Panc1 (cell line): ENCODE results near the gene BRD3. TPM values are rescaled to one million over a fixed set of nuclear protein-coding genes. Genes with fewer than 3 reads are reported as not detected.

ENCODE experiments used
- ATAC-seq: fragments of 200-7000 bp; cut with Tn5 transposase; 2 replicates; pipeline ENCODE4 v1.9.1; 2020; ENCODE audit warnings: mild to moderate bottlenecking, moderate library complexity
- BruUV-seq: library from RNA; stranded (reverse); fragments of 400-500 nt; replicated peaks from 2 replicates; lab custom pipeline; 2021; lab: Mats Ljungman, UMichigan
- CTCF ChIA-PET: fragments of 300-600 bp; sonication (Branson Sonifier 250); formaldehyde crosslinking; loops from one replicate; lab custom pipeline; 2022; ENCODE audit warnings: antibody characterized with exemption; lab: Charles Lee
- POLR2A ChIA-PET: fragments of 300-600 bp; sonication (Branson Sonifier 250); formaldehyde crosslinking; loops from one replicate; lab custom pipeline; 2022; ENCODE audit warnings: antibody characterized with exemption; lab: Charles Lee
- DNase-seq: peaks from one replicate; pipeline ENCODE4 v3.0.0-alpha.2; 2010; ENCODE audit warnings: low read depth, low spot score
- H3K27ac ChIP-seq: 2 replicates; pipeline ENCODE4 v1.5.1; 2011; ENCODE audit warnings: mild to moderate bottlenecking, low read length, inconsistent platforms
- H3K27me3 ChIP-seq: fragments of 200-500 bp; sonication (Bioruptor generic); 2 replicates; pipeline ENCODE4 v1.6.0; 2014; ENCODE audit warnings: low read length, inconsistent platforms; ENCODE audit not compliant: control insufficient read depth, insufficient read depth
- H3K36me3 ChIP-seq: fragments of 200-500 bp; sonication (Bioruptor generic); 2 replicates; pipeline ENCODE4 v1.5.1; 2014; ENCODE audit warnings: inconsistent platforms, mild to moderate bottlenecking, low read length, moderate library complexity; ENCODE audit not compliant: control insufficient read depth, insufficient read depth
- H3K4me1 ChIP-seq: 2 replicates; pipeline ENCODE4 v1.5.1; 2011; ENCODE audit warnings: inconsistent platforms, mild to moderate bottlenecking, low read length, moderate library complexity; ENCODE audit not compliant: control insufficient read depth, insufficient read depth
- H3K4me3 ChIP-seq, 2 experiments: 2 replicates each; pipeline ENCODE4 v1.5.1; 2011 to 2012; ENCODE audit warnings: low read depth in 2 of 2, low read length in 2 of 2, mild to moderate bottlenecking in 2 of 2, inconsistent platforms in 1 of 2, moderate library complexity in 1 of 2
- H3K9me3 ChIP-seq: fragments of 200-500 bp; sonication (Bioruptor generic); 2 replicates; pipeline ENCODE4 v1.5.1; 2014; ENCODE audit warnings: low read depth, mild to moderate bottlenecking, inconsistent platforms, low read length, moderate library complexity; ENCODE audit not compliant: control insufficient read depth, insufficient read depth
- CTCF ChIP-seq: fragments of 450-650 bp; IDR thresholded peaks from 2 replicates; pipeline ENCODE4 v1.5.1; 2017; ENCODE audit warnings: mild to moderate bottlenecking
- POLR2AphosphoS5 ChIP-seq: IDR thresholded peaks from 2 replicates; pipeline ENCODE4 v1.6.1; 2012; ENCODE audit warnings: mild to moderate bottlenecking, low read depth, low read length, moderate library complexity
- SIN3A ChIP-seq: IDR thresholded peaks from 2 replicates; pipeline ENCODE4 v1.6.1; 2012; ENCODE audit warnings: low read depth, mild to moderate bottlenecking, low read length, moderate library complexity, borderline replicate concordance; ENCODE audit not compliant: insufficient read depth
- TCF7L2 ChIP-seq: IDR thresholded peaks from 2 replicates; pipeline ENCODE4 v1.6.1; 2011; ENCODE audit warnings: mild to moderate bottlenecking, low read depth, low read length, inconsistent platforms
- in situ Hi-C: cut with HindIII; loops from 2 replicates; pipeline ENCODE4 v1.10.0; 2016; ENCODE audit warnings: low sequenced_read_pairs, low pct_unique_long_range_greater_than_20kb
- intact Hi-C: fragments of 100-400 bp; cut with micrococcal nuclease; formaldehyde crosslinking; loops from one replicate; pipeline ENCODE4 v1.10.0; 2022; ENCODE audit not compliant: unreplicated experiment
- total RNA-seq: library from RNA; stranded (reverse); gene quantifications from one replicate; pipeline ENCODE4 v1.2.1, GENCODE V29; 2021; ENCODE audit not compliant: unreplicated experiment
- TF ChIP-seq, protein P1 (sequence below), 2 experiments: IDR thresholded peaks; 2 replicates each; pipeline ENCODE4 v1.6.1; 2011 to 2012; ENCODE audit warnings: low read depth in 2 of 2, control low read depth in 1 of 2, low read length in 1 of 2, mild to moderate bottlenecking in 1 of 2, moderate library complexity in 1 of 2; ENCODE audit not compliant: insufficient read depth in 1 of 2

Gene BRD3
- total RNA-seq, 1 experiment from 2014 or later: 27.6 TPM

DNA sequence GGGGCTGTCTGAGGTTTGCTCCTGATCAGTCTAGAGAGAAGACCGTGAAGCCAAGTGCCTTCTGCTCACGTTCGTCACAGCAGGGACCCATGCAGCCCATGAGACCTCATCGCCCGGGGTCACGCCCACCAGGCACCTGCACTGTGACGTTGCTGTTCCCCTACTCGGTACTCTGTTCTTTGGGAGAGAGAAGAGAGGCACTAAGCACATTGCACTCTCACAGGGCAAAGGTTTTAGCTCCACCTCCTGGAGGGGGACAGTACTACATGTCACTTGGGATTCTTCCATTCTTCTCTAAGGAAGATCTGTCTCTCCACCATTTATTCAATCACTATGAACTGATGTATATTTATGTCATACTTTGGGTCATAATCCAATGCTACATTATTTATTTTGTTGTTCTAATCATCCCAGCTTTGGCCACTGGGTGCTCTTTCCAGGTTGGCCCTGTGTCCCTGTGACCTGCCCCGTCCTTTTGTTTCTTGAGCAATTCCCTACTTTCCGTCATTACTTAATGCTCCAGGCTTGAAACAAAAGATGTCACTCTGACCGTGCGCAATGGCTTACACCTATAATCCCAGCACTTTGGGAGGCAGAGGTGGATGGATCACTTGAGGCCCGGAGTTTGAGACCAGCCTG lies 31.4 kb upstream of the BRD3 start:
- no TSS peak for BruUV-seq
- ATAC-seq (peak; percentile 83), DNase-seq (peak; percentile 59)
- CTCF ChIA-PET: interaction anchor here (0.5 to 1.2 kb wide), 4 partner anchors 74 to 317 kb away, joined by 3 to 11 read pairs (median 4); partner anchors contain the start of gene BRD3OS
- no peaks in the 10 kb centered on the region for H3K9me3 ChIP-seq
- intact Hi-C loops: no loop called here
- no peaks in the 10 kb centered on the region for H3K4me1 ChIP-seq
- in situ Hi-C loops: no loop called here
- no peaks in the 10 kb centered on the region for H3K36me3 ChIP-seq
- H3K27ac ChIP-seq: no peak overlapping the region
- H3K4me3 ChIP-seq: no peak overlapping the region
- TF ChIP-seq CTCF (peak; percentile 87), SIN3A (no peak), TCF7L2 (no peak), POLR2AphosphoS5 (no peak)
- TF ChIP-seq, protein P1, sequence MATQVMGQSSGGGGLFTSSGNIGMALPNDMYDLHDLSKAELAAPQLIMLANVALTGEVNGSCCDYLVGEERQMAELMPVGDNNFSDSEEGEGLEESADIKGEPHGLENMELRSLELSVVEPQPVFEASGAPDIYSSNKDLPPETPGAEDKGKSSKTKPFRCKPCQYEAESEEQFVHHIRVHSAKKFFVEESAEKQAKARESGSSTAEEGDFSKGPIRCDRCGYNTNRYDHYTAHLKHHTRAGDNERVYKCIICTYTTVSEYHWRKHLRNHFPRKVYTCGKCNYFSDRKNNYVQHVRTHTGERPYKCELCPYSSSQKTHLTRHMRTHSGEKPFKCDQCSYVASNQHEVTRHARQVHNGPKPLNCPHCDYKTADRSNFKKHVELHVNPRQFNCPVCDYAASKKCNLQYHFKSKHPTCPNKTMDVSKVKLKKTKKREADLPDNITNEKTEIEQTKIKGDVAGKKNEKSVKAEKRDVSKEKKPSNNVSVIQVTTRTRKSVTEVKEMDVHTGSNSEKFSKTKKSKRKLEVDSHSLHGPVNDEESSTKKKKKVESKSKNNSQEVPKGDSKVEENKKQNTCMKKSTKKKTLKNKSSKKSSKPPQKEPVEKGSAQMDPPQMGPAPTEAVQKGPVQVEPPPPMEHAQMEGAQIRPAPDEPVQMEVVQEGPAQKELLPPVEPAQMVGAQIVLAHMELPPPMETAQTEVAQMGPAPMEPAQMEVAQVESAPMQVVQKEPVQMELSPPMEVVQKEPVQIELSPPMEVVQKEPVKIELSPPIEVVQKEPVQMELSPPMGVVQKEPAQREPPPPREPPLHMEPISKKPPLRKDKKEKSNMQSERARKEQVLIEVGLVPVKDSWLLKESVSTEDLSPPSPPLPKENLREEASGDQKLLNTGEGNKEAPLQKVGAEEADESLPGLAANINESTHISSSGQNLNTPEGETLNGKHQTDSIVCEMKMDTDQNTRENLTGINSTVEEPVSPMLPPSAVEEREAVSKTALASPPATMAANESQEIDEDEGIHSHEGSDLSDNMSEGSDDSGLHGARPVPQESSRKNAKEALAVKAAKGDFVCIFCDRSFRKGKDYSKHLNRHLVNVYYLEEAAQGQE (IDR thresholded peaks at IDR 0.05; ENCODE audit: insufficient read depth in 1 of 2, low read depth in 2 of 2, low read length in 1 of 2): no peak
- H3K27me3 ChIP-seq: no peaks in the 10 kb centered on the region
- POLR2A ChIA-PET: no interaction called here

GRCh38 chr9:134089972-134090371 lies 22.1 kb upstream of the BRD3 start:
- intact Hi-C loops: no loop called here
- BruUV-seq: no TSS peak
- no peaks in the 10 kb centered on the region for H3K36me3 ChIP-seq
- in situ Hi-C loops: no loop called here
- TF ChIP-seq TCF7L2: no peak
- no peak for TF ChIP-seq POLR2AphosphoS5
- no peak for TF ChIP-seq CTCF
- TF ChIP-seq, protein P1 (IDR thresholded peaks at IDR 0.05; ENCODE audit: insufficient read depth in 1 of 2, low read depth in 2 of 2, low read length in 1 of 2): no peak
- no peak for TF ChIP-seq SIN3A
- DNase-seq (no peak), ATAC-seq (no peak)
- CTCF ChIA-PET: no interaction called here
- POLR2A ChIA-PET: no interaction called here
- no peak overlapping the region for H3K4me3 ChIP-seq
- H3K9me3 ChIP-seq: no peaks in the 10 kb centered on the region
- no peak overlapping the region for H3K27ac ChIP-seq
- no peaks in the 10 kb centered on the region for H3K27me3 ChIP-seq
- no peaks in the 10 kb centered on the region for H3K4me1 ChIP-seq
